ENCODE data around the gene GLI1.

DNA sequence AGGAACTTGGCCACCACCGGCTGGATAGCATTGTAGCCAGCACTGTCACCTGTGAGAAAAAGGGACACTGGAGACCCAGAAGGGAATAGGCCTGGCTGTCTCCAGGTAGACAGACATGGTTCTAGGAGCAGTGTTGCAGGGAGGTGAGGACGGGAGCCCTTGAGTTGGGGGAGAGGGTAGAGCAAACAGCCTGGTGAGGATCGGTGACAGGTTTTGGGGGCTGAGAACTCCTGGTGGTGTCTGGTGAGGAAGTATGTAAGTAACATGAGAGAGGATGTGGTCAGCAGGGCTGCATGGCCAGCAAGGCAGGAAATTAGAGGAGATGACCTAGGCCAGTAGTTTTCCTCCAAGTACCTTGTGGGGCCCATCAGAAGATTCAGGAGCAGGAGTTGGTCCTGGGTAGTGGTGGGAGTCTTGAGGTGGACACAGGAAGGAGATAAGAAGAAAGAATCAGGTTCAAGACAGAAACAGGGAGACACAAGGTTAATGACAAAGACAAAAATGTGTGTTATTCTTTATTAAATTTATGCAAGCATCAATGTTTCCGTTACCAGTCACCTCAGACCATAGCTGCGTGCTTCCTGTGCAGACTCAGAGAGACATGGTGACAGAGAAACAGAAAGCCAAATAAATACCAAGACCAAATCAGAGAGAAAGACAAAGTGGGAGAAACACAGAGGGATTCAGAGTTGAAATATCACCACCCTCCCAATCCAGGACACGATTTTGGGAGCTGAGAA, 20.0 kb downstream of the GLI1 start, which contains the start of gene ARHGAP9:
- TF ChIP-seq ZNF70 (CRISPR knock-in tag; IDR thresholded peaks at IDR 0.05) (no peak), ZFP30 (CRISPR knock-in tag; IDR thresholded peaks at IDR 0.05) (no peak), RARB (CRISPR knock-in tag; IDR thresholded peaks at IDR 0.05) (no peak), OSR1 (CRISPR knock-in tag; IDR thresholded peaks at IDR 0.05) (no peak), BACH2 (CRISPR knock-in tag; IDR thresholded peaks at IDR 0.05; ENCODE audit: borderline replicate concordance) (no peak), CSDC2 (CRISPR knock-in tag; IDR thresholded peaks at IDR 0.05) (no peak), ZC3H10 (CRISPR knock-in tag; IDR thresholded peaks at IDR 0.05) (no peak), ARNTL (CRISPR knock-in tag; IDR thresholded peaks at IDR 0.05; ENCODE audit: borderline replicate concordance, low read depth) (no peak), ESRRG (CRISPR knock-in tag; IDR thresholded peaks at IDR 0.05) (no peak)
- TF ChIP-seq, protein P1, sequence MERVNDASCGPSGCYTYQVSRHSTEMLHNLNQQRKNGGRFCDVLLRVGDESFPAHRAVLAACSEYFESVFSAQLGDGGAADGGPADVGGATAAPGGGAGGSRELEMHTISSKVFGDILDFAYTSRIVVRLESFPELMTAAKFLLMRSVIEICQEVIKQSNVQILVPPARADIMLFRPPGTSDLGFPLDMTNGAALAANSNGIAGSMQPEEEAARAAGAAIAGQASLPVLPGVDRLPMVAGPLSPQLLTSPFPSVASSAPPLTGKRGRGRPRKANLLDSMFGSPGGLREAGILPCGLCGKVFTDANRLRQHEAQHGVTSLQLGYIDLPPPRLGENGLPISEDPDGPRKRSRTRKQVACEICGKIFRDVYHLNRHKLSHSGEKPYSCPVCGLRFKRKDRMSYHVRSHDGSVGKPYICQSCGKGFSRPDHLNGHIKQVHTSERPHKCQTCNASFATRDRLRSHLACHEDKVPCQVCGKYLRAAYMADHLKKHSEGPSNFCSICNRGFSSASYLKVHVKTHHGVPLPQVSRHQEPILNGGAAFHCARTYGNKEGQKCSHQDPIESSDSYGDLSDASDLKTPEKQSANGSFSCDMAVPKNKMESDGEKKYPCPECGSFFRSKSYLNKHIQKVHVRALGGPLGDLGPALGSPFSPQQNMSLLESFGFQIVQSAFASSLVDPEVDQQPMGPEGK (CRISPR knock-in tag; IDR thresholded peaks at IDR 0.05; ENCODE audit: borderline replicate concordance): no peak
- TF ChIP-seq, protein P2, sequence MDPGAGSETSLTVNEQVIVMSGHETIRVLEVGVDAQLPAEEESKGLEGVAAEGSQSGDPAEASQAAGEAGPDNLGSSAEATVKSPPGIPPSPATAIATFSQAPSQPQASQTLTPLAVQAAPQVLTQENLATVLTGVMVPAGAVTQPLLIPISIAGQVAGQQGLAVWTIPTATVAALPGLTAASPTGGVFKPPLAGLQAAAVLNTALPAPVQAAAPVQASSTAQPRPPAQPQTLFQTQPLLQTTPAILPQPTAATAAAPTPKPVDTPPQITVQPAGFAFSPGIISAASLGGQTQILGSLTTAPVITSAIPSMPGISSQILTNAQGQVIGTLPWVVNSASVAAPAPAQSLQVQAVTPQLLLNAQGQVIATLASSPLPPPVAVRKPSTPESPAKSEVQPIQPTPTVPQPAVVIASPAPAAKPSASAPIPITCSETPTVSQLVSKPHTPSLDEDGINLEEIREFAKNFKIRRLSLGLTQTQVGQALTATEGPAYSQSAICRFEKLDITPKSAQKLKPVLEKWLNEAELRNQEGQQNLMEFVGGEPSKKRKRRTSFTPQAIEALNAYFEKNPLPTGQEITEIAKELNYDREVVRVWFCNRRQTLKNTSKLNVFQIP (CRISPR knock-in tag; IDR thresholded peaks at IDR 0.05; ENCODE audit: borderline replicate concordance, low read depth): no peak
- TF ChIP-seq, protein P3, sequence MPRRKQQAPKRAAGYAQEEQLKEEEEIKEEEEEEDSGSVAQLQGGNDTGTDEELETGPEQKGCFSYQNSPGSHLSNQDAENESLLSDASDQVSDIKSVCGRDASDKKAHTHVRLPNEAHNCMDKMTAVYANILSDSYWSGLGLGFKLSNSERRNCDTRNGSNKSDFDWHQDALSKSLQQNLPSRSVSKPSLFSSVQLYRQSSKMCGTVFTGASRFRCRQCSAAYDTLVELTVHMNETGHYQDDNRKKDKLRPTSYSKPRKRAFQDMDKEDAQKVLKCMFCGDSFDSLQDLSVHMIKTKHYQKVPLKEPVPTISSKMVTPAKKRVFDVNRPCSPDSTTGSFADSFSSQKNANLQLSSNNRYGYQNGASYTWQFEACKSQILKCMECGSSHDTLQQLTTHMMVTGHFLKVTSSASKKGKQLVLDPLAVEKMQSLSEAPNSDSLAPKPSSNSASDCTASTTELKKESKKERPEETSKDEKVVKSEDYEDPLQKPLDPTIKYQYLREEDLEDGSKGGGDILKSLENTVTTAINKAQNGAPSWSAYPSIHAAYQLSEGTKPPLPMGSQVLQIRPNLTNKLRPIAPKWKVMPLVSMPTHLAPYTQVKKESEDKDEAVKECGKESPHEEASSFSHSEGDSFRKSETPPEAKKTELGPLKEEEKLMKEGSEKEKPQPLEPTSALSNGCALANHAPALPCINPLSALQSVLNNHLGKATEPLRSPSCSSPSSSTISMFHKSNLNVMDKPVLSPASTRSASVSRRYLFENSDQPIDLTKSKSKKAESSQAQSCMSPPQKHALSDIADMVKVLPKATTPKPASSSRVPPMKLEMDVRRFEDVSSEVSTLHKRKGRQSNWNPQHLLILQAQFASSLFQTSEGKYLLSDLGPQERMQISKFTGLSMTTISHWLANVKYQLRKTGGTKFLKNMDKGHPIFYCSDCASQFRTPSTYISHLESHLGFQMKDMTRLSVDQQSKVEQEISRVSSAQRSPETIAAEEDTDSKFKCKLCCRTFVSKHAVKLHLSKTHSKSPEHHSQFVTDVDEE (CRISPR knock-in tag; IDR thresholded peaks at IDR 0.05): no peak

All from SK-N-SH treated with all-trans-retinoic acid at 6 μM for 48 hours (cell line).